ENCODE results near the gene HUS1. TPM values are rescaled to one million over a fixed set of nuclear protein-coding genes. Genes with fewer than 3 reads are reported as not detected.
"Not testable (repeated sequence)": the region's sequence is repeated elsewhere in the genome, so short reads cannot be mapped to it uniquely, and the experiment has no call there.

Gene HUS1
- total RNA-seq, 1 donor from 2014 or later, result 32.3 TPM

- Mint-ChIP-seq H3K27ac (no peak overlapping the region), H3K9me3 (no peaks in the 10 kb centered on the region), H3K36me3 (ENCODE audit: low read depth) (no peaks in the 10 kb centered on the region), H3K27me3 (no peaks in the 10 kb centered on the region), H3K4me1 (peaks cover 8% of the 10 kb centered on the region), H3K4me3 (no peak overlapping the region)
- intact Hi-C loops (cut with micrococcal nuclease), result no loop called here
- DNase-seq, result no peak
Measured at GRCh38 chr7:47936323-47936722, 43.1 kb downstream of the HUS1 start.

GRCh38 chr7:47935336-47935735, 44.1 kb downstream of the HUS1 start:
- DNase-seq, result no peak
- Mint-ChIP-seq H3K9me3 (no peaks in the 10 kb centered on the region), H3K4me3 (no peak overlapping the region), H3K27me3 (no peaks in the 10 kb centered on the region), H3K27ac (no peak overlapping the region), H3K4me1 (peaks cover 8% of the 10 kb centered on the region), H3K36me3 (ENCODE audit: low read depth) (no peaks in the 10 kb centered on the region)
- intact Hi-C loops (cut with micrococcal nuclease), result no loop called here

DNA sequence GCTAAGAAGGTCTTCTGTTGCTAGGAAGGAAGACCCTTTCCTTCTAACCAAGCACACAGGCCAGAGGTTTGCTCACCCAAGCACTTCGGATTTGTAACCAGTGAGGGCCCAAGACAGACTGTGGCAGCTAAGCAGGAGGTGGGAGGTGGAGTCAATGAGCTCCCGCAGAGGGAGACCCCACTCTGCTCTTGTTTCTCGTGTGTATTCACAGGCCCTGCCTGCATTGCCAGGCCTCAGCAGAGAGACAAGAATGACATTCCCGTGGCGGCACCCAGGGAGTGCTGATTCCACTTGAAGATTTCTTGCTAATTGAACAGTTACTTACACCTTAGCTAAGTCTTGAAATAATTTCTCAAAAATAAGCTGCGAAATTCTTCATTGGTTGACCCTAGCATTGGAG, 44.6 kb downstream of the HUS1 start:
- Mint-ChIP-seq H3K27ac (no peak overlapping the region), H3K27me3 (no peaks in the 10 kb centered on the region), H3K4me3 (no peak overlapping the region), H3K9me3 (no peaks in the 10 kb centered on the region), H3K36me3 (ENCODE audit: low read depth) (no peaks in the 10 kb centered on the region), H3K4me1 (peaks cover 8% of the 10 kb centered on the region)
- intact Hi-C loops (cut with micrococcal nuclease), result no loop called here
- no peak for DNase-seq

GRCh38 chr7:47933215-47933614, 46.2 kb downstream of the HUS1 start:
- intact Hi-C loops (cut with micrococcal nuclease), result no loop called here
- Mint-ChIP-seq H3K27me3 (no peaks in the 10 kb centered on the region), H3K4me3 (no peak overlapping the region), H3K9me3 (no peaks in the 10 kb centered on the region), H3K4me1 (peaks cover 8% of the 10 kb centered on the region), H3K36me3 (ENCODE audit: low read depth) (no peaks in the 10 kb centered on the region), H3K27ac (no peak overlapping the region)
- DNase-seq, result no peak

GRCh38 chr7:47932466-47933037, 46.9 kb downstream of the HUS1 start:
- intact Hi-C loops (cut with micrococcal nuclease), result no loop called here
- Mint-ChIP-seq H3K36me3 (ENCODE audit: low read depth) (no peaks in the 10 kb centered on the region), H3K27ac (no peak overlapping the region), H3K4me1 (peaks cover 6% of the 10 kb centered on the region), H3K4me3 (no peak overlapping the region), H3K27me3 (no peaks in the 10 kb centered on the region), H3K9me3 (no peaks in the 10 kb centered on the region)
- DNase-seq, result no peak

- DNase-seq, result no peak
- Mint-ChIP-seq H3K27me3 (no peaks in the 10 kb centered on the region), H3K27ac (no peak overlapping the region), H3K9me3 (no peaks in the 10 kb centered on the region), H3K4me3 (no peak overlapping the region), H3K4me1 (peaks cover 1% of the 10 kb centered on the region), H3K36me3 (ENCODE audit: low read depth) (no peaks in the 10 kb centered on the region)
- intact Hi-C loops (cut with micrococcal nuclease), result no loop called here
Measured at GRCh38 chr7:47932016-47932415, 47.4 kb downstream of the HUS1 start.

GRCh38 chr7:47931005-47932004, 48.1 kb downstream of the HUS1 start:
- DNase-seq, result no peak
- intact Hi-C loops (cut with micrococcal nuclease), result no loop called here
- H3K9me3 Mint-ChIP-seq, result no peaks in the 10 kb centered on the region
- H3K4me1 Mint-ChIP-seq, result no peaks in the 10 kb centered on the region
- no peaks in the 10 kb centered on the region for H3K36me3 Mint-ChIP-seq (ENCODE audit: low read depth)
- no peak overlapping the region for H3K4me3 Mint-ChIP-seq
- no peak overlapping the region for H3K27ac Mint-ChIP-seq
- H3K27me3 Mint-ChIP-seq, result no peaks in the 10 kb centered on the region

- H3K9me3 Mint-ChIP-seq, result no peaks in the 10 kb centered on the region
Measured at GRCh38 chr7:47924266-47924665, 55.1 kb downstream of the HUS1 start.

DNA sequence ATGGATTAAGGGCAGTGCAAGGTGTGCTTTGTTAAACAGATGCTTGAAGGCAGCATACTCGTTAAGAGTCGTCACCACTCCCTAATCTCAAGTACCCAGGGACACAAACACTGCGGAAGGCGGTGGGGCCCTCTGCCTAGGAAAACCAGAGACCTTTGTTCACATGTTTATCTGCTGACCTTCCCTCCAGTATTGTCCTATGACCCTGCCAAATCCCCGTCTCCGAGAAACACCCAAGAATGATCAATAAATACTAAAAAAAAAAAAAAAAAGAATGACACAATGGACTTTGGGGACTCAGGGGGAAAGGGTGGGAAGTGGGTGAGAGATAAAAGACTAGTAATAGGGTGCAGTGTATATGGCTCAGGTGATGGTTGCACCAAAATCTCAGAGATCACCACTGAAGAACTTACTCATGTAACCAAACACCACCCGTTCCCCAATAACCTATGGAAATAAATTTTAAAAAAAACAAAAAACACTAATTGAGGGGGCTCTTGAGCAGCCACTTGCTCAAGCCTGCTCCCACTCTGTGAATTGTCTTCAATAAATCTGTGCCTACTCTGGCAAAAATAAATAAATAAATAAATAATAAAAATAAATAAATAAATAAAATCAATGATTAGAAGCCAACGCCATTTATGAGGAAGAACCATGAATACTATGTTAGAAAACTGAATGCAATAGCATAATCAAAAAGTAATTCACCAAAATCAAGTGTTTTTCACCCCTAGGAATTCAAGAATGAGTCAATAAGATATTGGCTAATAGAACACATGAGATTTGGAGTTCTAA, 56.1 kb downstream of the HUS1 start:
- H3K27ac Mint-ChIP-seq; intact Hi-C loops (cut with micrococcal nuclease); DNase-seq; H3K4me1 Mint-ChIP-seq; H3K36me3 Mint-ChIP-seq (ENCODE audit: low read depth); H3K27me3 Mint-ChIP-seq; H3K9me3 Mint-ChIP-seq; H3K4me3 Mint-ChIP-seq: not testable (repeated sequence)

More at GRCh38 chr7:47924266-47924665, 55.1 kb downstream of the HUS1 start:
- H3K36me3 Mint-ChIP-seq (ENCODE audit: low read depth), result no peaks in the 10 kb centered on the region
- no peak overlapping the region for H3K4me3 Mint-ChIP-seq
- H3K27me3 Mint-ChIP-seq, result peaks cover 6% of the 10 kb centered on the region
- no peak for DNase-seq
- intact Hi-C loops (cut with micrococcal nuclease), result no loop called here
- no peaks in the 10 kb centered on the region for H3K4me1 Mint-ChIP-seq
- no peak overlapping the region for H3K27ac Mint-ChIP-seq

DNA sequence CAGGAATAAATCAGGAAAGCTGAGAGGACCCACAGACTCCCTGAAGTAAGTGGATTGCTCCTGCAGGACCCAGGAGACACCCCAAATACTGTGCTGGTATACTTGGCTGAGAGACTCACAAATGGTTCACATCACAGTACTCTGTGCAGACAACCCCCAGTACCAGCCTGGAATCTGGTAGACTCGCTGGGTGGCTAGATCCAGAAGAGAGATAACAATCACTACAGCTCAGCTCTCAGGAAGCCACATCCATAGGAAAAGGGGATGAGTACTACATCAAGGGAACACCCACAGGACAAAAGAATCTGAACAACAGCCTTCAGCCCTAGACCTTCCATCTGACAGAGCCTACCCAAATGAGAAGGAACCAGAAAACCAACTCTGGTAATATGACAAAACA, 62.9 kb downstream of the HUS1 start:
- H3K4me3 Mint-ChIP-seq; H3K36me3 Mint-ChIP-seq (ENCODE audit: low read depth); H3K27ac Mint-ChIP-seq; H3K9me3 Mint-ChIP-seq; DNase-seq; intact Hi-C loops (cut with micrococcal nuclease); H3K4me1 Mint-ChIP-seq: not testable (repeated sequence)
- peaks cover 29% of the 10 kb centered on the region for H3K27me3 Mint-ChIP-seq

DNA sequence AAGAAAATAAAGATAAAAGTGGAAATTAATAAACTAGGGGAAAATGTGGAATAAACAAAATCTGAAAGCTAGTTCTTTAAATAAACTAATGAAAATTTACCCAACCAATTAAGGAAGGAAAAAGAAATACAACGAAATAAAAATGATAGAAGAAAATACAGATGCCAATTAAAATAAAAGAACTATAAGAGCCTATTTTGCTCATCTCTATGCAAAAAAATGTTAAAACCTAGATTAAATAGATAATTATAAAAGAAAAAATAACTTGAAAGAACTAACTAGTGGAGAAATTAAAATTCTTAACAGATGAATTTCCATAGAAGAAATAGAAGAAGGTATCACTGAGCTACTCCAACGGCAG, 63.8 kb downstream of the HUS1 start:
- intact Hi-C loops (cut with micrococcal nuclease), result no loop called here
- Mint-ChIP-seq H3K4me1 (no peaks in the 10 kb centered on the region), H3K27me3 (peaks cover 25% of the 10 kb centered on the region), H3K27ac (no peak overlapping the region), H3K9me3 (no peaks in the 10 kb centered on the region), H3K4me3 (no peak overlapping the region), H3K36me3 (ENCODE audit: low read depth) (no peaks in the 10 kb centered on the region)
- DNase-seq, result no peak

DNA sequence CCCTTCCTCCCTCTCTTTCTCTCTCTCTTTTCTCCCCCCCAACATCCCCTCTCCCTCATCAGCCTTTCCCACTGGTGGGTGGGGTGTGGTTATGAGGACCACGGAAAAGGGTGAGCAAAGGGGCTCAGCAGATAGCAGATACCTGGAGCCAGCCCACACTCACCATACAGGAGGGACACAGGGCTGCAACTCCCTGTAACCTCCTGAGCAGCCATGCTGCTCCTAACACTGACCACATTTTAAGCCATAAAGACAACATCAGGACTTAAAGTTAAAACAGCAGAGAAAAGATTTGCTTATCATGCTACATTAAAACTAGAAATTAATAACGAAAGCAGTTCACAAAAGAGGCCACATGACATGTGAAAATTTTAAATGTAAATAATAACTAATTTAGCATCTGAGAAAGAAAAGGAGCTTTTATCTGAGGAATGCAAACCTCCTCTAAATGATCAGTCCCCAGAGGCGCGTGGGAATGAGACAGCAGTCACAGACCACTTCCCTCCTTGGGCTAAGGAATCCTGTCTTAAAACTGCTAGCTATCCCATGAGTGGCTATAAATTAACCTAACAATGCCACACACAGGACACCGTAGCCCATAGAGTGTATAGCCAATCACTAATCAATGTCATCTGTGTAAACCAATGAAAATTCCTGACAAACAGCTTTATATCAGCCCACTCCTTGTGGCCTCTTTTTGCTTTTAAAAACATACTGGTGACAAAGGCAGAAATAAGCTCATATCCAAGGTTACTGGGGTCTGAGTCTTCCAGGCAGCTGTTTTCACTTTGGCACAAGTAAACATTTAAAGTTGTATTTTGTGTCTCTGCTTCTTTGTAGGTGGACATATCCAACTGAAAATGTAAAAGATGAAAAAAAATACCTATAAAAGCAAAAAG, 64.4 kb downstream of the HUS1 start:
- Mint-ChIP-seq H3K27ac (no peak overlapping the region), H3K4me3 (no peak overlapping the region), H3K27me3 (peaks cover 25% of the 10 kb centered on the region), H3K36me3 (ENCODE audit: low read depth) (no peaks in the 10 kb centered on the region), H3K4me1 (no peaks in the 10 kb centered on the region), H3K9me3 (no peaks in the 10 kb centered on the region)
- no peak for DNase-seq
- intact Hi-C loops (cut with micrococcal nuclease), result no loop called here
